AG04450 (cell line): ENCODE results near the gene FGF14. TPM values are rescaled to one million over a fixed set of nuclear protein-coding genes. Genes with fewer than 3 reads are reported as not detected.

ENCODE experiments used
- CTCF ChIA-PET: fragments of 300-600, 350-600 bp; formaldehyde crosslinking; extraction: SDS; loops from one replicate; lab custom pipeline; 2022; ENCODE audit warnings: antibody characterized with exemption, inconsistent platforms; lab: Charles Lee
- POLR2A ChIA-PET: fragments of 350-600 bp; formaldehyde crosslinking; extraction: SDS; loops from one replicate; lab custom pipeline; 2021; ENCODE audit warnings: antibody characterized with exemption, inconsistent platforms; lab: Yijun Ruan, JAX
- DNase-seq: peaks from one replicate; pipeline ENCODE4 v3.0.0-alpha.2; 2011; ENCODE audit warnings: low read depth, low spot score
- H3K27ac ChIP-seq: one replicate; pipeline ENCODE4 v1.5.1; 2012; ENCODE audit warnings: low read depth, low read length, control low read depth
- H3K27me3 ChIP-seq: one replicate; pipeline ENCODE4 v1.6.0; 2012; ENCODE audit warnings: low read length; ENCODE audit not compliant: control insufficient read depth, insufficient read depth
- H3K4me3 ChIP-seq: 2 replicates; pipeline ENCODE4 v1.5.1; 2011; ENCODE audit warnings: mild to moderate bottlenecking, low read depth, low read length, control low read depth
- H3K9me3 ChIP-seq: 2 replicates; pipeline ENCODE4 v1.5.1; 2012; ENCODE audit warnings: low read length; ENCODE audit not compliant: control insufficient read depth, insufficient read depth
- CTCF ChIP-seq: IDR thresholded peaks from 2 replicates; pipeline ENCODE4 v1.5.1; 2011; ENCODE audit warnings: low read depth, low read length, control low read depth, inconsistent platforms
- polyA plus RNA-seq: library from polyadenylated mRNA; depleted of rRNA; stranded (reverse); fragments of >200 nt; gene quantifications from 2 replicates; pipeline ENCODE4 v1.2.3, GENCODE V29; 2011

Gene FGF14
- polyA plus RNA-seq, 1 experiment = 0.01 TPM

GRCh38 chr13:101942038-101942437 is 459.8 kb downstream of the FGF14 start:
- DNase-seq = no peak
- H3K4me3 ChIP-seq = no peak overlapping the region
- no peaks in the 10 kb centered on the region for H3K27me3 ChIP-seq
- no peaks in the 10 kb centered on the region for H3K9me3 ChIP-seq
- H3K27ac ChIP-seq = no peak overlapping the region
- POLR2A ChIA-PET = no interaction called here
- TF ChIP-seq CTCF = peak; percentile 60
- CTCF ChIA-PET = interaction anchor here (0.7 to 1.1 kb wide), 2 partner anchors 614 to 798 kb away, joined by 4 to 5 read pairs; no protein-coding TSS in a partner anchor

GRCh38 chr13:101941095-101941783 is 460.6 kb downstream of the FGF14 start:
- H3K9me3 ChIP-seq = no peaks in the 10 kb centered on the region
- CTCF ChIA-PET = interaction anchor here (0.5 to 0.9 kb wide), 3 partner anchors 615 to 796 kb away, joined by 3 to 7 read pairs (median 5); no protein-coding TSS in a partner anchor

GRCh38 chr13:101939370-101939769 is 462.5 kb downstream of the FGF14 start:
- Histone ChIP-seq H3K27ac (no peak overlapping the region), H3K9me3 (no peaks in the 10 kb centered on the region), H3K4me3 (no peak overlapping the region), H3K27me3 (no peaks in the 10 kb centered on the region)
- TF ChIP-seq CTCF = no peak
- DNase-seq = no peak
- ChIA-PET CTCF (no interaction called here), POLR2A (no interaction called here)

More at GRCh38 chr13:101941095-101941783, 460.6 kb downstream of the FGF14 start:
- TF ChIP-seq CTCF = peak; percentile 29
- Histone ChIP-seq H3K27me3 (no peaks in the 10 kb centered on the region), H3K27ac (no peak overlapping the region), H3K4me3 (no peak overlapping the region)
- no peak for DNase-seq
- POLR2A ChIA-PET = no interaction called here

GRCh38 chr13:101935828-101936227 is 466.0 kb downstream of the FGF14 start:
- no peak for TF ChIP-seq CTCF
- ChIA-PET POLR2A (no interaction called here), CTCF (no interaction called here)
- no peak for DNase-seq
- Histone ChIP-seq H3K27ac (no peak overlapping the region), H3K27me3 (no peaks in the 10 kb centered on the region), H3K9me3 (no peaks in the 10 kb centered on the region), H3K4me3 (no peak overlapping the region)

GRCh38 chr13:101931186-101931585 is 470.7 kb downstream of the FGF14 start:
- no peak overlapping the region for H3K4me3 ChIP-seq
- TF ChIP-seq CTCF = no peak
- DNase-seq = no peak
- no peaks in the 10 kb centered on the region for H3K9me3 ChIP-seq
- H3K27ac ChIP-seq = no peak overlapping the region
- no peaks in the 10 kb centered on the region for H3K27me3 ChIP-seq
- ChIA-PET POLR2A (no interaction called here), CTCF (no interaction called here)
